Caco-2 (cell line): Measurements from ENCODE around the gene DNAJA3. TPM values are rescaled to one million over a fixed set of nuclear protein-coding genes. Genes with fewer than 3 reads are reported as not detected.

Source experiments
- BruUV-seq: library from RNA; stranded (reverse); fragments of 400-500 nt; replicated peaks from 2 replicates; lab custom pipeline; 2021; lab: Mats Ljungman, UMichigan
- CTCF ChIA-PET: fragments of 300-600 bp; sonication (Branson Sonifier 250); formaldehyde crosslinking; loops from one replicate; lab custom pipeline; 2022; ENCODE audit warnings: antibody characterized with exemption; lab: Charles Lee
- POLR2A ChIA-PET: fragments of 300-600 bp; sonication (Branson Sonifier 250); formaldehyde crosslinking; loops from one replicate; lab custom pipeline; 2022; ENCODE audit warnings: antibody characterized with exemption; lab: Charles Lee
- DNase-seq, 2 experiments: peaks; one replicate each; pipeline versions ENCODE4 v3.0.0 to v3.0.0-alpha.2; 2020 to 2022
- H3K27me3 ChIP-seq: replicated peaks from 2 replicates; pipeline ENCODE4 v1.6.0; 2011; ENCODE audit warnings: low read length; ENCODE audit not compliant: control insufficient read depth, insufficient read depth
- H3K36me3 ChIP-seq: 2 replicates; pipeline ENCODE4 v1.5.1; 2011; ENCODE audit warnings: low read length; ENCODE audit not compliant: control insufficient read depth, insufficient read depth
- H3K4me1 ChIP-seq: fragments of 250-450 bp; sonication (Bioruptor Pico); 2 replicates; pipeline ENCODE4 v1.5.1; 2020; ENCODE audit warnings: mild to moderate bottlenecking
- H3K4me3 ChIP-seq: 2 replicates; pipeline ENCODE4 v1.5.1; 2011; ENCODE audit warnings: low read depth, mild to moderate bottlenecking, control low read depth, low read length
- H3K9me3 ChIP-seq: fragments of 250-450 bp; sonication (Bioruptor Pico); 2 replicates; pipeline ENCODE4 v1.5.1; 2020; ENCODE audit warnings: mild to moderate bottlenecking, moderate library complexity
- H3K27ac Mint-ChIP-seq: one replicate; pipeline ENCODE4 v1.8.0; 2022; ENCODE audit warnings: mixed read lengths; ENCODE audit not compliant: unreplicated experiment
- H3K27me3 Mint-ChIP-seq: one replicate; pipeline ENCODE4 v1.8.0; 2022; ENCODE audit warnings: mixed read lengths; ENCODE audit not compliant: insufficient read depth, unreplicated experiment
- H3K36me3 Mint-ChIP-seq: one replicate; pipeline ENCODE4 v1.8.0; 2022; ENCODE audit warnings: mild to moderate bottlenecking, mixed read lengths; ENCODE audit not compliant: insufficient read depth, unreplicated experiment
- H3K4me1 Mint-ChIP-seq: one replicate; pipeline ENCODE4 v1.8.0; 2022; ENCODE audit warnings: low read depth, mixed read lengths; ENCODE audit not compliant: unreplicated experiment
- H3K4me3 Mint-ChIP-seq: one replicate; pipeline ENCODE4 v1.8.0; 2022; ENCODE audit warnings: mild to moderate bottlenecking, moderate library complexity, mixed read lengths; ENCODE audit not compliant: unreplicated experiment
- H3K9me3 Mint-ChIP-seq: one replicate; pipeline ENCODE4 v1.8.0; 2022; ENCODE audit warnings: mixed read lengths; ENCODE audit not compliant: unreplicated experiment
- intact Hi-C: fragments of 100-400 bp; cut with micrococcal nuclease; formaldehyde crosslinking; loops from one replicate; pipeline ENCODE4 v1.10.0; 2022; ENCODE audit not compliant: unreplicated experiment
- total RNA-seq: library from RNA; stranded (reverse); gene quantifications from 2 replicates; pipeline ENCODE4 v1.2.3, GENCODE V29; 2022
- TF ChIP-seq, protein P1 (sequence below), 2 experiments: fragments of 200-600 bp in 1 of 2; IDR thresholded peaks; 1 replicate in 1 of 2; 2 replicates in 1 of 2; pipeline versions ENCODE4 v1.5.1 to v1.8.0; 2011 to 2022; ENCODE audit warnings: antibody characterized with exemption in 1 of 2, control low read depth in 1 of 2, inconsistent platforms in 1 of 2, low read depth in 1 of 2, low read length in 1 of 2, mild to moderate bottlenecking in 1 of 2, moderate library complexity in 1 of 2; ENCODE audit not compliant: insufficient read depth in 1 of 2, severe bottlenecking in 1 of 2, unreplicated experiment in 1 of 2

Gene DNAJA3
- total RNA-seq, 1 experiment from 2014 or later: 77.1 TPM

DNA sequence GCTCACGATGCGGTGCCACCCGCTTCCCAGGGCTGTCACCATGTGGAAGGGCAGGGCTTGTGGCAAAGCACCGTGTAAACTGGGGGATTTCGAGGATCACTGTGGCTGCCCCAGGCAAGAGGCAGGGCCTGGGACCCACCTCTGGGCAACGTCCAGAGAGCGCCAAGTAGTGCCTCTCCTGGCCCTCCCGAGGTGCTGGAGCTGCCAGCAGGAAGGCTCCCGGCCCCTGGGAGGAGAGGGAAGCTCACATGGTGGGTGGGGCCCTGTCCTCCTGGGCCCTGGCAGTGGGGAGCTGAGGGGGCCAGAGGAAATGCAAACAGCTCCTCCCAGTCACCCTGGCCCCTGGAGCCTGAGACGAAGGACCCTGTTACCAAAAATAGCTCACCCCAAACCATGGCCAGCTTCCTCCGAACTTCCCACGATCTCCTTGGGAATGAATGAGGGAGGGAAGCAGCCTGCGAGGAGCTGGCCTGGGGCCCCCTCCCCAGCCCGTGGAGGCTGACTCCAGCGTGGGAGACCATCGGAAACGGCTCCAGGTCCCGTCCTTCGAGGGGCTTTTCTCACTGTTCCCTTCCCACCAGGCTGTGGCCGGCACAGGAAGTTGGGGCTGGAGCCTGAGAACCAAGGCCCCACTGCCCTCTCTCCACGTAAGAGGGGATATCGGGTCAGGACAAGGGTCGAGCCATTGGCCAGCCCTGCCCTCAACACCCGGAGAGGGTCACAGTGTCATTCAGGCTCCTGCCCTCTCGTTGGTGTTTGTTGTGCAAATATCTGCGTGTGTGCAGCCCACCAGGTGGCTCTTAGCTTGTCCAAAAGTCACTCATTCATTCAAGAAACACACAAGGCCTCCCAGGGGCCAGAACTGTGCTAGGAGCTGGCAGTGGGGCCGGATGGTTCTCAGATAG, 36.4 kb upstream of the DNAJA3 start:
- H3K4me1 ChIP-seq: peaks cover 13% of the 10 kb centered on the region
- BruUV-seq: no TSS peak
- H3K36me3 Mint-ChIP-seq: peaks cover 5% of the 10 kb centered on the region
- TF ChIP-seq, protein P1, sequence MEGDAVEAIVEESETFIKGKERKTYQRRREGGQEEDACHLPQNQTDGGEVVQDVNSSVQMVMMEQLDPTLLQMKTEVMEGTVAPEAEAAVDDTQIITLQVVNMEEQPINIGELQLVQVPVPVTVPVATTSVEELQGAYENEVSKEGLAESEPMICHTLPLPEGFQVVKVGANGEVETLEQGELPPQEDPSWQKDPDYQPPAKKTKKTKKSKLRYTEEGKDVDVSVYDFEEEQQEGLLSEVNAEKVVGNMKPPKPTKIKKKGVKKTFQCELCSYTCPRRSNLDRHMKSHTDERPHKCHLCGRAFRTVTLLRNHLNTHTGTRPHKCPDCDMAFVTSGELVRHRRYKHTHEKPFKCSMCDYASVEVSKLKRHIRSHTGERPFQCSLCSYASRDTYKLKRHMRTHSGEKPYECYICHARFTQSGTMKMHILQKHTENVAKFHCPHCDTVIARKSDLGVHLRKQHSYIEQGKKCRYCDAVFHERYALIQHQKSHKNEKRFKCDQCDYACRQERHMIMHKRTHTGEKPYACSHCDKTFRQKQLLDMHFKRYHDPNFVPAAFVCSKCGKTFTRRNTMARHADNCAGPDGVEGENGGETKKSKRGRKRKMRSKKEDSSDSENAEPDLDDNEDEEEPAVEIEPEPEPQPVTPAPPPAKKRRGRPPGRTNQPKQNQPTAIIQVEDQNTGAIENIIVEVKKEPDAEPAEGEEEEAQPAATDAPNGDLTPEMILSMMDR (IDR thresholded peaks at IDR 0.05; ENCODE audit: insufficient read depth in 1 of 2, low read depth in 1 of 2, low read length in 1 of 2, severe bottlenecking in 1 of 2, unreplicated experiment in 1 of 2): no peak
- H3K27me3 ChIP-seq: no peaks in the 10 kb centered on the region
- no peaks in the 10 kb centered on the region for H3K4me1 Mint-ChIP-seq
- no peak for DNase-seq
- CTCF ChIA-PET: interaction anchor here (0.6 to 1.6 kb wide), 3 partner anchors 13 to 1627 kb away, joined by 3 to 5 read pairs (median 3); no protein-coding TSS in a partner anchor
- H3K36me3 ChIP-seq: no peaks in the 10 kb centered on the region
- H3K27me3 Mint-ChIP-seq: no peaks in the 10 kb centered on the region
- intact Hi-C loops: no loop called here
- H3K4me3 Mint-ChIP-seq: no peak overlapping the region
- POLR2A ChIA-PET: no interaction called here
- H3K4me3 ChIP-seq: no peak overlapping the region
- H3K9me3 ChIP-seq: no peaks in the 10 kb centered on the region
- no peak overlapping the region for H3K27ac Mint-ChIP-seq
- H3K9me3 Mint-ChIP-seq: no peaks in the 10 kb centered on the region

GRCh38 chr16:4390266-4391260, 35.1 kb upstream of the DNAJA3 start:
- peaks cover 13% of the 10 kb centered on the region for H3K4me1 ChIP-seq
- H3K27ac Mint-ChIP-seq: no peak overlapping the region
- no peaks in the 10 kb centered on the region for H3K36me3 Mint-ChIP-seq
- ChIA-PET CTCF (interaction anchor here (0.6 to 1.6 kb wide), 2 partner anchors 12 to 15 kb away, joined by 5 read pairs; no protein-coding TSS in a partner anchor), POLR2A (no interaction called here)
- H3K4me1 Mint-ChIP-seq: no peaks in the 10 kb centered on the region
- TF ChIP-seq, protein P1 (IDR thresholded peaks at IDR 0.05; ENCODE audit: insufficient read depth in 1 of 2, low read depth in 1 of 2, low read length in 1 of 2, severe bottlenecking in 1 of 2, unreplicated experiment in 1 of 2): no peak
- no peaks in the 10 kb centered on the region for H3K27me3 Mint-ChIP-seq
- BruUV-seq: no TSS peak
- H3K9me3 Mint-ChIP-seq: no peaks in the 10 kb centered on the region
- H3K4me3 ChIP-seq: no peak overlapping the region
- H3K9me3 ChIP-seq: no peaks in the 10 kb centered on the region
- no peak overlapping the region for H3K4me3 Mint-ChIP-seq
- intact Hi-C loops: no loop called here
- H3K27me3 ChIP-seq: no peaks in the 10 kb centered on the region
- DNase-seq: no peak
- H3K36me3 ChIP-seq: peaks cover 1% of the 10 kb centered on the region
